Fibroblast of the aortic adventitia (primary cell): ENCODE results near the gene RAB18. TPM values are rescaled to one million over a fixed set of nuclear protein-coding genes. Genes with fewer than 3 reads are reported as not detected.
"Not testable (repeated sequence)": the region's sequence is repeated elsewhere in the genome, so short reads cannot be mapped to it uniquely, and the experiment has no call there.

ENCODE experiments used
- DNase-seq: peaks from one replicate; pipeline ENCODE4 v3.0.0-alpha.2; 2010; ENCODE audit warnings: low read depth
- H3K4me3 ChIP-seq: 2 replicates; pipeline ENCODE4 v1.5.1; 2011; ENCODE audit warnings: low read depth, mild to moderate bottlenecking, control low read depth, low read length, moderate library complexity
- total RNA-seq: library from RNA; depleted of rRNA; stranded (reverse); fragments of >200 nt; gene quantifications from 2 replicates; pipeline ENCODE4 v1.2.3, GENCODE V29; 2012; ENCODE audit warnings: low replicate concordance
- TF ChIP-seq, protein P1 (sequence below): IDR thresholded peaks from 2 replicates; pipeline ENCODE4 v1.5.1; 2011; ENCODE audit warnings: mild to moderate bottlenecking, low read length, control low read depth, inconsistent platforms; ENCODE audit not compliant: insufficient read depth

Gene RAB18
- total RNA-seq, 1 donor: 48.5 TPM

- no peak for DNase-seq
- H3K4me3 ChIP-seq: peak overlapping the region; percentile 97
- TF ChIP-seq, protein P1, sequence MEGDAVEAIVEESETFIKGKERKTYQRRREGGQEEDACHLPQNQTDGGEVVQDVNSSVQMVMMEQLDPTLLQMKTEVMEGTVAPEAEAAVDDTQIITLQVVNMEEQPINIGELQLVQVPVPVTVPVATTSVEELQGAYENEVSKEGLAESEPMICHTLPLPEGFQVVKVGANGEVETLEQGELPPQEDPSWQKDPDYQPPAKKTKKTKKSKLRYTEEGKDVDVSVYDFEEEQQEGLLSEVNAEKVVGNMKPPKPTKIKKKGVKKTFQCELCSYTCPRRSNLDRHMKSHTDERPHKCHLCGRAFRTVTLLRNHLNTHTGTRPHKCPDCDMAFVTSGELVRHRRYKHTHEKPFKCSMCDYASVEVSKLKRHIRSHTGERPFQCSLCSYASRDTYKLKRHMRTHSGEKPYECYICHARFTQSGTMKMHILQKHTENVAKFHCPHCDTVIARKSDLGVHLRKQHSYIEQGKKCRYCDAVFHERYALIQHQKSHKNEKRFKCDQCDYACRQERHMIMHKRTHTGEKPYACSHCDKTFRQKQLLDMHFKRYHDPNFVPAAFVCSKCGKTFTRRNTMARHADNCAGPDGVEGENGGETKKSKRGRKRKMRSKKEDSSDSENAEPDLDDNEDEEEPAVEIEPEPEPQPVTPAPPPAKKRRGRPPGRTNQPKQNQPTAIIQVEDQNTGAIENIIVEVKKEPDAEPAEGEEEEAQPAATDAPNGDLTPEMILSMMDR: no peak
Observed at GRCh38 chr10:27503498-27504006, 552 bp upstream of the RAB18 start.

DNA sequence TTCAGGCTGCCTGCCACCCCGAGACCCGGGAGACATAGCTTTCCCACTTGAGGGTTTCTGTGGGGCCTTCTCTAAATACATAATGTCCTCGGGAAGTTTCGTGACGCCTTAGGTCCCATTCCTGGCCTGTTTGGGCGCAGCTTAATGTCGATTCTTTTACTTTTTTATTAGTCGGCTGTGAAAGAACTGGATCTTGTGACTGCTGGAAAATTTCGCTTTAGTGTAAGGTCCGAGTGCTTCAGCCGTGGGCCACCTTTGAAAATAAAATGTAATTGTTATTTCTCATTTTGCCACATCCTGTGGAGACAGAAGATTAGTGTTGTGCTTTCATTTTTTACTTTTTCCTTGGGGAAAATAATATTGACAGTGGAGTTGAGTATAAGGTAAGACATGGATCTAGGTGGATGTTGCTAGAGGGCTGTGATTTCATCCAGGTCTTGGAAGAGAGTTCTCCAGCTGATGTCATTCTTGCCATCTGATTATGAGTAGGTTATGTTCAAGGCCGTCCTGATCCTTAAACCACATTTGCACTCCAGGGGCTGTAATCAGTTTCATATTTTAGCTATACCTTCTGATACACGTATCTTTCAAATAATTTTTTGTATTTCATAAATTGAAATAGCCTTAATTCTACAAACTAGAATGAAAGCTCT, 830 bp downstream of the RAB18 start:
- DNase-seq: peak; percentile 39
- peak overlapping the region; percentile 97 for H3K4me3 ChIP-seq
- TF ChIP-seq, protein P1: no peak

DNA sequence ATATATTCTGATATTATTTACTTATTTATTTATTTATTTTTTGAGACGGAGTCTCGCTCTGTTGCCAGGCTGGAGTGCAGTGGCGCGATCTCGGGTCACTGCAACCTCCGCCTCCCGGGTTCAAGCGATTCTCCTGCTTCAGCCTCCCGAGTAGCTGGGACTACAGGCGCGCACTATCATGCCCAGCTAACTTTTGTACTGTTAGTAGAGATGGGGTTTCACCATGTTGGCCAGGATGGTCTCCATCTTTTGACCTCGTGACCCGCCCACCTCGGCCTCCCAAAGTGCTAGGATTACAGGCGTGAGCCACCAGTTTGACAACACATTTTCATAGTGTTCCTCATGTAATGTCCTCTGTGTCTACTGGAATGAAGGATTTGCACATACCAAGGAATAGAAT, 1.4 kb downstream of the RAB18 start:
- DNase-seq: not testable (repeated sequence)
- H3K4me3 ChIP-seq: peak overlapping the region; percentile 97

DNA sequence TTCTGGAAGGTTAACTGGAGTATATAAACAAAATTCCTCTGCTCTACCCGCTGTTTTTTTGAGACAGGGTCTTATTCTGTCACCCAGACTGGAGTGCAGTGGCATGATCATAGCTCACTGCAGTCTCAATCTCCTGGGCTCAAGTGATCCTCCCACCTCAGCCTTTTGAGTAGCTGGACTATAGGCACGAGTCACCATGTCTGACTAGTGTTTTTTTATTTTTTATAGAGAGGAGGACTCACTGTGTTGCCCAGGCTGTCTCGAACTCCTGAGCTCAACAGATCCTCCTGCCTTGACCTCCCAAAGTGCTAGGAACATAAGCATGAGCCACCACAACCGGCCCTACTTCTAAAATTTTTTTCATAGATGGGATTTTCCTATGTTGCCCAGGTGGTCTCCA, 2.2 kb downstream of the RAB18 start:
- TF ChIP-seq, protein P1: no peak
- DNase-seq: no peak
- peak overlapping the region; percentile 13 for H3K4me3 ChIP-seq

- no peak for DNase-seq
- TF ChIP-seq, protein P1: no peak
- no peak overlapping the region for H3K4me3 ChIP-seq
Observed at GRCh38 chr10:27512548-27512947, 8.4 kb downstream of the RAB18 start.

DNA sequence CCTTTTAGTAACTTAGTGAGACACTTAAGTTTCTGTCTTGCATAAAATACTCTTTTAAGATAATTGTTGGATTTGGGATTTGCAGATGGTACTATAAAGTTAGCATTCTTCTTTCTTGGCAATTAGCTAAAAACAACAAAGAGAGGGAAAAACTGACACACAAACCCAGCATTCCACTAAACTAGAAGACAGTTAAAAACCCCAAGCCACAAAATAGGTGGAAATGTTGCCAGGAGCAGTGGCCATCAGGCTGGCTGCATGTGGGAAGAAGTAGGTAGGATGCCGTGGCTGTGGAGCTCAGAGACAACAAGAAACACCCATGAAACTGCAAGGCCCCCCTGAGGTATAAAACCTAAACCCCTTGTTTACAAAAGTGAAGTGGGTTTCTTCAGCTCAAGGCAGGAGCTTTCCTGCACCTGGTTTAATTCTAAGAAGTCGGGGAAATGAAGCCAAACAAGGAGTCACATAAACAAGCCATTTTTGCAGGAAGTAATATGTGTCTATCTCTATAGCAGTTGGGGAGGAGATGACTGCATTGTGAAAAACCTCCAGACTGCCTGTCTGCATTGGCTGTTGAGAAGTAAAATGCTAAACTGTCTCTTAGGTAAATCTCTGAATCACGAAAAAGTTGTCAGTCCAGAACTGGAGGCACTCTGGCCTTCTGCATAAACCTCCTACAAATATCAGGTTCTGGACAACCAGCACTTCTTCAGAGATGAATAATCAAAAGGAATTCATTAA, 9.5 kb downstream of the RAB18 start:
- no peak overlapping the region for H3K4me3 ChIP-seq
- TF ChIP-seq, protein P1: no peak
- peak; percentile 57 for DNase-seq

DNA sequence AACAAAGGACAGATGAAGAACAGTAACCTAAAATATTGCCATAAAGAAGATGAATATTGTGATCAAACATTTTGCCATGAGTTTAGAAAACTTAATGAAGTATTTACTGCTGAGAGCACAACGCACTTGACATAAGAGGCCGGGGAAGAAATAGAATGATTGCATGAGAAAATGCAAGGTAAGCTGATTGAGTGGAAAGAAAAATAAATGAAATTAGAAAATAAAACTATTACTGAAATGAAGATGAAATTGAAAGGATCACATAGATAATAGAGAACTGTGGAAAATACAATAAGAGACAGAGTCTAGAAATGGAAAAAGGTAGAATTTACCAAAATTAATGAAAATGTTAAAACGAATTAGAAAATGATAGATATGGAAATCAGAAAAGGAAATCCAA, 10.1 kb downstream of the RAB18 start:
- TF ChIP-seq, protein P1: no peak
- no peak for DNase-seq
- no peak overlapping the region for H3K4me3 ChIP-seq
